HG02943 (cell line): ENCODE results near the gene WFDC2.

Experiments used
- ATAC-seq: cut with Tn5 transposase; IDR thresholded peaks from one replicate; pipeline ENCODE4 v1.9.1; 2021; ENCODE audit warnings: mild to moderate bottlenecking, low read depth, moderate library complexity; ENCODE audit not compliant: unreplicated experiment

WFDC2 gene

DNA sequence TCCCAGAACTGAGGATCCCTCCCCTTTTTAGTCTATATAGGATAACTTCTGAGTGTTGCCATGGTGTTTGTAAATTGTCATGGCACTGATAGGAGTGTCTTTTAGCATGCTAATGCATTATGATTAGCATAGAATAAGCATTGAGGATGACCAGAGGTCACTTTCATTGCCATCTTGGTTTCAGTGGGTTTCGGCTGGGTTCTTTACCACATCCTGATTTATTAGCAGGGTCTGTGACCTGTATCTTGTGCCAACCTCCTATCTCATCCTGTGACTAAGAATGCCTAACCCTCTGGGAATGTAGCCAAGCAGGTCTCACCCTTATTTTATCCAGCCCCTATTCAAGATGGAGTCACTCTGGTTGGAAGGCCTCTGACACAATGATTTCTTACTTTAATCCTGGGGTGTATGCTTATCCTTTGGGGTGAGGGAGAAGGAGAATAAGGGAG lies 19.6 kb downstream of the WFDC2 start:
- no peak for ATAC-seq

DNA sequence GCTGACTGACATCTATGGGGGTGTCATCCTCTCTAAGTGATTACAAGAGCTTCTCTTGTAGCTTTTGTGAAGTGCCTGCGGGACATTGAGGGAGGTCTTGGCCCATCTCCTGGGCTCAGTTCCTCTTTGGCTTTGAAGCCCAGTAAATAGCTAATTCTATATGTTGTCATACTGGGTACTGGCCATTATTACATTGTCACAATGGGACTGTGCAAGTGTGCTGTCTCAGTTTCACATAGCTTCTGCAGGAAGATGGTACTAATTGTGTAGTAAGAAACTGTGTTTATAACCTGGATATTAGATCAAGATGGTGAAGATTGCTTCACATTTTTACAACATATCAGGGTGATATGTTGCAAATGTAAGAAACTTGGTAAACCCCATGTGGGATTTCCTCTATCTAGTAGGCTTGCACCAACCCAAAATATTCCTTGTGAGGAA lies 26.0 kb downstream of the WFDC2 start:
- ATAC-seq: no peak

DNA sequence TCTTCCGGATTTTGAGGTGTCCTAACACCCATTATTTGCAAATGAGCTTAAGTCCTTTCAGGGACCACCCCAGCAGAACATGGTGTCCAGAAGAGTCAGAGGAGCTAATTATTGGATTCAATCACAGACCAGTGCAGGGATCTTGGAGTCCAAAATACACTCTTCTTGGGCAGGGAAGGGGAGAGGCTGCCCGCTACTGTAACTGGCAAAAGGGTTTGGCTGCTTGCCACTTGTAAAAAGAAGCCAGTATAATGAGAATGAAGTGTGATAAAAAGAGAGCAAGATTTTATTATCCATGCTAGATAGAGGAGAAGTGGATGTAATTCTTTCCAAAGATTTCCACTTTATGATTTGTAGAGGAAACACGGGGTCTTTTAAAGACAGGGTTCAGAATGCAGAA lies 26.6 kb downstream of the WFDC2 start:
- no peak for ATAC-seq

DNA sequence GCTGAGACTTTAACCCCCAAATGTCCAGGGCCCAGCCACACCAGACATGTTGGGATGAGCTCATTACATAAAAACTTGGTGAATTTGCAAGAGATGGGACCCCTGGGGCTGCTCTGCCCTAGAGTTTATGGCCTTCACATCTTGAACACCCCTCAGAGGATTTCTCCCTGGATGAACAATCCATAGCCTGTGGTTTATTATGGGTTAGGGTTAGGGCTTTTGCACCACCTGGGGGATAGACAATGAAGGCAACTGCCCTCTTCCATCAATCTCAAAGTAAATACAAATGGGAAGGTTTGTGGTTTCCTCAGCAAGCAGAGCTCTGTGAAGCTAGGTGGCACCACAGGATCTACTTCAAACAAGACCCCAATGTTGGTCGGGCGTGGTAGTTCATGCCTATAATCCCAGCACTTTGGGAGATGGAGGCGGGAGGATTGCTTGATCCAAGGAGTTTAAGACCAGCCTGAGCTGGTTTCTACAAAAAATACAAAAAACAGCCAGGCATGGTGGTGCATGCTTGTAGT lies 28.5 kb downstream of the WFDC2 start:
- ATAC-seq: no peak

DNA sequence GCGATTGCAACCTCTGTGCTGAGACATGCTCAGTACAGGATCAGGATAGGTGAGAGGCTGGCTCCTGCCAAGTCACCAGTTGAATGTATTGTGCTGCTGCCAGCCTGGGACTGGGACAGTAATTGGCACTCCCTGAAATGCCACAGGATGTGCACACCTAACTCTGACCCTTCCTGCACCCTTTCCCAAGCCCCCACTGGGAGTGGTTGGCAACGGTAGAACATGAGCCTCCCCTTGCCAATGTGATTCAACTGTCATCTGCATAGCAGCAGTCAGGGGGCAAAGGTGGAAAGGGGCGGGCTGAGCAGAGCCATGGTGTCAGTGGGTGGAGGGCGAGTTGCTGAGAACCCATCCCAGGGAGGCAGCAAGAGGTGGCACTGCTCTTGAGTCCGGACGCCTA lies 30.5 kb downstream of the WFDC2 start:
- ATAC-seq: no peak

DNA sequence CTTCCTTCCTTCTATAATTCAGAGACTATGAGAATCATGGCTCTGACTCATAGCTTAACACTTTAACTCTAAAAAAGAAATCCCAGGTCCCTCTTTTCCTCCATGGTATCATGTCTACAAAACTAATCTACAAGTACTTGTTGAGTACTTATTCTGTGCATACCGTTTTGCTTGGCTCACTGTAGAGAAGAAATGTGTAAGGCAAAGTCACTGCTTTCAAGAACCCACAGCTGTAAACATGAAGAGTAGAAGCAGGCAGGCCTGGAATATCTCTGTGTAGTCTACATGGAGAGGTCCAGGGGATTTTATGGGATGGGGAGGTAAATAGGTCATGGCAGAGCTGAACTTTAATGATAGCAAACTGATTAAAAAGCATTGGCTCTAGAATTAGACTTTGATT lies 32.0 kb downstream of the WFDC2 start:
- ATAC-seq: no peak

DNA sequence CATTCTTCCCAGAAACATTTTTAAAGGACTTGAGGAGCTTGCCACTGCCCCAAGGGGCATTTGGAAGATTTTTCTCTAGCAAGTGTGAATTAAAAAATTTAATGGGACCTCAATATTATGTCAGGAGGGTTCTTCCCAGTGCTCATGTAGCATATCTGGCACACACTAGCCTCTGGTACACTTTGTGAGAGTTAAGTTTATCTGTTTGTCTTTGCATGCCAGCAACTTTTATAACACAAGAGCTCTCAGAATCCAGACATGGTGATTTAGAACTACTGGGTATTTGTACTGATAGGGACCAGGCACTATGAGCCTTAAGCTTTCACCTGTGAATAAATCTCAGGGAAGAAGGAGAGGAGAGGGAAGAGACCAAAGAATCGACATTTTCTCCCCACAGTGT lies 33.0 kb downstream of the WFDC2 start:
- no peak for ATAC-seq

DNA sequence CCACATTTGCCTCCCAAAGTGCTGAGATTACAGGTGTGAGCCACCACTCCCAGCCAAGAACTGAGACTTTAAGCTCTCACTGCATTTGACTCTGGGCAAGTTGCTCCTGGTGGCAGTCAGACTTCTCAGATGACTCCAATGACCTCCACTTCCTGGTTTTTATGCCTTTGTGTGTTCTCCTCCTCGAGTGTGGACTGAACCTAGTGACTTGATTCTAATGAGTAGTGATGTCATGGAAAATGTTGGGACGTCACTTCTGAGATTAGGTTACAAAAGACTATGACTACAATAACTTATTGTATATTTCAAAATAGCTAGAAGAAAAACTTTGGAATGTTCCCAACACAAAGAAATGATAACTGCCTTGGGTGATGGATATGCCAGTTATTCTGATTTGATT lies 33.9 kb downstream of the WFDC2 start:
- no peak for ATAC-seq

DNA sequence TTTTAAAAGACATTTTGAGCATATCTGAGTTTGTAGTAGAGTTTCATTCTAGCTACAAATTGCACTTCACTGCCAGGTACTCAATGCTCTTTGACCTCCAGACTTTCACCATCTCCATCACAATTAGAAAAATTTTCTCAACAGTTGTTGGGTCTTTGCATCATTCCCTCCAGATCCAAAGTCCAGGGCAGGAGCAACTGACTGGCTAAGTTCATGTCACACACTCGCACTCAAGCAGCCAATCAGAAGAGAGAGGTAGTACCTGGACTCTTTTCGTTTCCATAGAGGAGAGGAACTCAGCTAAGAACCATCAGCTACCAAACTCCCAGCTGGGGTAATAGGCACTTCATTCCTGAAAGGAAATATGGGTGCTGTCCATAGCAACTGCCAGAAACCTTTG lies 36.8 kb downstream of the WFDC2 start:
- ATAC-seq: no peak

DNA sequence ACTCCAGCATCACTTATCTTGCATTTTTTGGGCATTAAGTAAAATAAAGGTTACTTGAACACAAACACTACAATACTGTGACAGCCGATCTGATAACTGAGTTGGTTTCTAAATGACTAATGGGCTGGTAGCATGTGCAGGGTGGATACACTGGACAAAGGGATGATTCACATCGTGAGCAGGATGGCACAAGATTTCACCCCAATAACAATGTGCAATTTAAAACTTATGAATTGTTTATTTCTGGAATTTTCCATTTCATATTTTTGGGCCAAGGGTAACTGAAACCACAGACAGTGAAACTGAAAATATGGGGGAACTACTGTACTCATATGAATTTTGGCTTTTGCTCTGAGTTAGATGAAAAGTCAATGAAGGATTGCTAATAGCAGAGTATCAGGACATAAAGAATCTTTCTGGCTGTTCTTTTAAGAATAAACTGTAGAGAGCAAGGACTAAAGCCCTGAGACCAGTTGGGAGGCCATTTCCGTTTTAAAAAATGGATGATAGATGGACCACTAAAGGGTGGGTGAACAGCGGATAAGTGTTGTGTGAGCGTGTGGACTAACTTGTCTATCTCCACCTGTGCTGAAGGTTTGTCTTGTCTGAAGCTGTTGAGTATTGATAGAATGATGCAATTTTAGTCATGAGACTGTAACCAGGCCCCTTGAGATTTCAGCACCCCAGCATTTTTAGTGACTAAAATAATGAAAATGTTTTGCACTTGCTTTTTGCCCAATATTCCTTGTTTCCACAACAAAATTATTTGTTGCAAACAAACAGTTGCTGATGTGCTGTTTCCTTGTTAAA lies 37.7 kb downstream of the WFDC2 start:
- ATAC-seq: no peak

DNA sequence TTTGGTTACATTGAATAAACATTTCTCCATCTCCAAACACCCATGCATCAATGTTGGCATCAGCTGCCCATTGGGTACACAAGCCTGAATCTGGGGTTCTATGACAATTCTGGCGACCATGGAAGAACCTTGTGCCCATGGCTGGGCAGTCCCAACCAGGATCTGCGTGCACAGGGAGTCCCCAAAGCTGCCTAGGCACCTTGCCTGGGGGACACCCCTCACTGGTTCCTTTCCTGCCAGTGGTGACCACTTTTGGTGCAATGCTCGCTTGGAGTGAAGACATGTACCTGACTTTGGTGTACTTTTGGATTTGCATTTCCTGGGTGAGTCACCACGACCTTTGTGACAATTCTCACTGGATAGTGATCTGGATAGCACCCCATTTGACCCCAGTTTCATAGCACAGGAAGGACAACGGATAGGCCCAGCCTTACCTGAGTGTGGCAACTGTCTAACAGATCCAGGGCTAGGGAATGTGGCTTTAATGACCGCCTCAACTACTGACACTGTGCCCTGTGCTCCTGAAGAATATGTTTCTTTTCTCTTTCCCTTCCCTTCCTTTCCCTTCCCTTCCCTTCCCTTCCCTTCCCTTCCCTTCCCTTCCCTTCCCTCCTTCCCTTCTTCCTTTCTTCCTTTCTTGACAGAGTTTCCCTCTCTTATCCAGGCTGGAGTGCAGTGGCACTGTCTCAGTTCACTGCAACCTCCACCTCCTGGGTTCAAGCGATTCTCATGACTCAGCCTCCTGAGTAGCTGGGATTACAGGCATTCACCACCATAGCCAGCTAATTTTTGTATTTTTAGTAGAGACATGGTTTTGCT lies 38.7 kb downstream of the WFDC2 start:
- ATAC-seq: no peak

DNA sequence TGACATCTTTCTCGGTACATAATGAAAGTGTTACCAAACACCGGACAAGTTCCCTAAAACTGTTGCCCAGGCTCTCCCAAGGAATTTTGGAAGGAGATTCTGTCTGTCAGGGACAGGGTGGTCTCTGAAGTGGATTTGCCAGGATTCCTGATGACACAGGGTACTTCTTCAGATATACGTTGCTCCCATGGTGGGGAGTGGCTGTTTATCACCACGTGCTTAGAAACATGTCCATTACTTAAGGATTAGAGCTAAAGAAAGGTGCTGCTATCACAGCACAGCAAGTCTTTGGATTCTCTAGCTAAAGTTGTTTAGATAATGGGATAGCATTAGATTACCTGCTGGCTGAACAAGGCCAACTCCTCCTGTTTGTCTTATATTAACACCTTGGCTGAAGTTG lies 39.5 kb downstream of the WFDC2 start:
- ATAC-seq: no peak

DNA sequence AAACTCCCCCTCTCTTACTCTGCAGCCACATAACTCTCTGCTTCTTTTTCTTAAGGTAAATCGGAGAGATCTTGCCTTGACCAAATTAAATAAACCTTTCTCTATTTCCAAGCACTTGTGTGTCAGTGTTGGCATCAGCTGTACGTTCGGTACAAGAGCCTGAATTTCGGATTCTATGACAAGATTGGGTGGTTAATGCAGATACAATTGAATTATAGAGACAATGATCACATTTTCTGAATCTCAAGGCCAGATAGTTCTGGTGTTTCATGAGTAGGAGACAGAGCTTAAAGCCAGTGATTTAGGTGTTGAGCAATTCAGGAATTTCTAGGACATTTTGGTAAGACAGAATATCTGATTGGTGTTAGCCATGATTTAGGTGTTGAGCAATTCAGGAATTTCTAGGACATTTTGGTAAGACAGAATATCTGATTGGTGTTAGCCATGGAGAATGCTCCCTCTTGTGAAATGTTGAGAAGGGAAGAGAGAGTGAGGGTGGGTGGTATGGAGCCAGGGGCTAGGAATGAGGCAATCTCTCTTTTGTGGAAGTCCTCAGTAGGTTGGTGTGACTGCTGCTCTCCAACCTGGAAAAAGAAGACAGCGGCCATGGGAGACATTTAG lies 40.8 kb downstream of the WFDC2 start:
- no peak for ATAC-seq

DNA sequence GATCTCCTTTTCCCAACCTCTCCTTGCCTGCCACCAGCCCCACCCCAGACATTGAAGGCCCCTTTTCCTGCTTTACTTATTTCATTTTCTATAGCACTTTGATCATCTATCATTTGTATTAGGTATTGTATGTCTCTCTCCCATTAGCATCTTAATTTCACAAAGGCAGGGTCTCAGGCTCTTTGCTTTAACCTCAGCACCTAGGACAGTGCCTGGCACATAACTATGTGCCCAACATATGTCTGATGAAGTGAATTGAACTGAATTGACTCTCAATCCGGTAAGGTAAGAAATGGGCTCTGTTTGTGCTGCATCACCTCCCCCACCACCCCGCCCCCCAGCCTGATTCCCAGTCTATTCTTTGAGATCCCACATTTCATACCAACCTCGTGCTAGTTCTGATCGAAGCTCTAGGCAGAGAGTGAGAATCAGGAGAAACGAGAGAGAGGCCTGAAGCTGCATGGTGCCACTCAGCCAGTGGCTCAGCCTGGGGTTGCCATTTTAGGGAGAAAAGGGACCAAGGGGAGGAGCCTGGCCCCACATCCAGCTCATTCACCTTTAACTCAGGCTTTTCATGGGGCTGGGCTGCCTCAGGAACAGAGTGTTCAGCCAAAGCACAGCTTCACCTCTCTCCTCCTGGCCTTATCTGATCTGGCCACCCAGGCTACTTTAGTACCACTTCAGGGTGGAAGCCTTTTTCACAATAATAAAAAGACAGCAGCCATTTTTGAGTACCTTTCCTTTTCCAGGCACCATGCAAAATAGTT lies 45.8 kb downstream of the WFDC2 start, which contains the start of gene SPINT3:
SPINT3 (minus strand) TSS at position 476 of the 767 bp plus-strand sequence; CDS start at position 462, 14 bp downstream.
- ATAC-seq: no peak

DNA sequence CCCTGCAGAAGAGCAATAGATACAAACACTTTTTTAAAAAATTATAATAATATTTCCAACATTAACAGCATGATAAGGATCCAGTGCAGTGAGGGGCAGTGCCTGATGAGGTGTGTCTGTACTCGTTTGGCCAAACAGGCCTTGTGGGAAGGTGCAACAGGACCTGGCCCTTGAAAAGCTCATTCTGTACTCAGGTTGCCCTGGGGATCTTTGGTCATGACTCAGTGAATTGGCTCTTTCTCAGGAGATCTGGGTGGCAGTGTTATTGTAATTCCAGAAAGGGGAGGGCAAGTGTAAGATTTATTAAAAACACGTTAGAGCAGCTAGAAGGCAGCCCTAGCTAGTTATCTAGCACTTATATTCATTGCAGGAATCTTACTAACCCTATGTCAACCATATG lies 48.7 kb downstream of the WFDC2 start:
- no peak for ATAC-seq

DNA sequence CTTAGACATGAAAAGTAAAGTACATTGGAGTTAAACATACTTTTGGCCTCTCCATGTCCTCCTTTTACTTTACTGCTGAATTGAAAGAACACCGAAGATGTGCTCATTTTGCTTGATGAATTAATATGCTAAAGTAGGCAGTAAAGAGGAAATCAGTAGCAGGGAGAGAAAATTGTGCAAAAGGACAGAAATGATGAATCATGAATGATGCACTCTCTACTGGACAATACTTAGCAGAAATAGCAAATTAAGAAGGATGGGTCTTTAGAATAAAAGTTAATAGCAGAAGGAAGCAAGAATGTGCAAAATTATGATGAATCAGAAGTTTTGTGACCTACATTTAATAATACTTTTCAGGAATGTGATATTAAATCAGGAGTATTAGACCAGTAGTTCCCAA lies 54.3 kb downstream of the WFDC2 start:
- ATAC-seq: no peak

DNA sequence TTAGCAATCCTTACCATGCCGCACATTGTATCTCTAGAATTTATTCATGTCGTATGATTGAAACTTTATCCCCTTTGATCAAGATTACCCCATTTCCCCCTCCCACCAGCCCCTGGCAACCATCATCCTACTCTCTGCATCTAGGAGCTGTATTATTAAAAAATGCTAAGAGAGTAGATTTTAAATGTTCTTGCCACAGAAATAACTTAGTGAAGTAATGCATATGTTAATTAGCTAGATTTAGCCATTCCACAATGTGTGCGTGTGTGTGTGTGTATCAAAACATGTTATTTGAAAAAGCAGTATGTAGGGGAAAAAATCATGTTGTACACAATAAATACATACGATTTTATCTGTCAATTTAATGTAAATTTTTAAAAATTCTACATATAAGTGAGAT lies 57.7 kb downstream of the WFDC2 start:
- ATAC-seq: no peak
